B cell (primary cell): Measurements from ENCODE around the gene ELP2. TPM values are rescaled to one million over a fixed set of nuclear protein-coding genes. Genes with fewer than 3 reads are reported as not detected.

Experiments
- ATAC-seq: fragments of 200-7000 bp; cut with Tn5 transposase; one replicate; pipeline ENCODE4 v1.10.0; 2021; ENCODE audit warnings: low read depth, mild to moderate bottlenecking, moderate number of reproducible peaks, moderate library complexity
- CTCF ChIA-PET: fragments of 350-600 bp; sonication (Branson Sonifier 250); formaldehyde crosslinking; loops from one replicate; lab custom pipeline; 2021; ENCODE audit warnings: antibody characterized with exemption, inconsistent platforms; lab: Charles Lee
- POLR2A ChIA-PET: fragments of 350-600 bp; sonication (Branson Sonifier 250); formaldehyde crosslinking; loops from one replicate; lab custom pipeline; 2021; ENCODE audit warnings: antibody characterized with exemption; lab: Charles Lee
- DNase-seq: peaks from one replicate; pipeline ENCODE4 v3.0.0; 2013
- H2AFZ ChIP-seq: 2 replicates; pipeline ENCODE4 v1.6.1; 2012; ENCODE audit warnings: mild to moderate bottlenecking, low read depth, low read length; ENCODE audit not compliant: insufficient read depth, poor library complexity, severe bottlenecking
- H3K27ac ChIP-seq, 2 donors: 1 replicate in 1 of 2; 2 replicates in 1 of 2; pipeline ENCODE4 v1.5.1; 2012 to 2013; ENCODE audit warnings: low read length in 2 of 2, mild to moderate bottlenecking in 2 of 2, moderate library complexity in 1 of 2
- H3K27me3 ChIP-seq, 4 experiments: fragments of 200-600 bp in 1 of 4; sonication (generic) in 1 of 4; replicated peaks in 1 of 4; 1 replicate in 2 of 4; 2 replicates in 2 of 4; pipeline versions ENCODE4 v1.6.1 to v1.7.0; 2013 to 2016; ENCODE audit warnings: low read length in 3 of 4, mild to moderate bottlenecking in 2 of 4, mixed read lengths in 1 of 4, moderate library complexity in 1 of 4; ENCODE audit not compliant: insufficient read depth in 4 of 4, control insufficient read depth in 3 of 4; ENCODE audit errors: control extremely low read depth in 1 of 4
- H3K36me3 ChIP-seq, 2 experiments: replicated peaks in 1 of 2; 1 replicate in 1 of 2; 2 replicates in 1 of 2; pipeline versions ENCODE4 v1.6.1 to v1.7.1; 2013; ENCODE audit warnings: low read length in 1 of 2; ENCODE audit not compliant: insufficient read depth in 2 of 2, control insufficient read depth in 1 of 2; ENCODE audit errors: control extremely low read depth in 1 of 2, extremely low read depth in 1 of 2
- H3K4me1 ChIP-seq, 2 donors: fragments of 200-600 bp in 1 of 2; sonication (generic) in 1 of 2; 1 replicate in 1 of 2; 2 replicates in 1 of 2; pipeline versions ENCODE4 v1.5.1 to v1.6.1; 2013 to 2017; ENCODE audit warnings: low read length in 2 of 2; ENCODE audit not compliant: control insufficient read depth in 2 of 2, insufficient read depth in 2 of 2
- H3K4me2 ChIP-seq: replicated peaks from 2 replicates; pipeline ENCODE3; 2012; ENCODE audit warnings: mild to moderate bottlenecking, low read depth, low read length; ENCODE audit not compliant: poor library complexity, severe bottlenecking
- H3K4me3 ChIP-seq, 5 experiments: fragments of 200-600 bp in 1 of 5; sonication (generic) in 1 of 5; 1 replicate in 3 of 5; 2 replicates in 2 of 5; pipeline versions ENCODE4 v1.5.1 to v1.7.0; 2011 to 2016; ENCODE audit warnings: low read length in 4 of 5, mild to moderate bottlenecking in 4 of 5, low read depth in 2 of 5, control low read depth in 1 of 5, moderate library complexity in 1 of 5; ENCODE audit not compliant: insufficient read depth in 1 of 5; ENCODE audit errors: control extremely low read depth in 1 of 5, extremely low read depth in 1 of 5
- H3K79me2 ChIP-seq: fragments of 200-600 bp; sonication (generic); one replicate; pipeline ENCODE4 v1.6.0; 2016; ENCODE audit warnings: low read length; ENCODE audit not compliant: control insufficient read depth, insufficient read depth
- H3K9ac ChIP-seq: fragments of 200-600 bp; sonication (generic); 2 replicates; pipeline ENCODE4 v1.6.1; 2017; ENCODE audit warnings: mild to moderate bottlenecking, low read length, moderate library complexity
- H3K9me3 ChIP-seq, 3 donors: one replicate each; pipeline versions ENCODE4 v1.6.1 to v1.7.1; 2013; ENCODE audit warnings: low read length in 2 of 3; ENCODE audit not compliant: control insufficient read depth in 2 of 3, insufficient read depth in 1 of 3; ENCODE audit errors: control extremely low read depth in 1 of 3
- H4K20me1 ChIP-seq: 2 replicates; pipeline ENCODE4 v1.6.0; 2012; ENCODE audit warnings: mild to moderate bottlenecking, low read length; ENCODE audit not compliant: insufficient read depth, control insufficient read depth, poor library complexity, severe bottlenecking
- H3K27ac Mint-ChIP-seq: one replicate; pipeline ENCODE4 v1.8.0; 2021; ENCODE audit warnings: mixed read lengths
- H3K27me3 Mint-ChIP-seq: one replicate; pipeline ENCODE4 v1.8.0; 2021; ENCODE audit warnings: mixed read lengths
- H3K4me1 Mint-ChIP-seq: one replicate; pipeline ENCODE4 v1.8.0; 2021; ENCODE audit warnings: mixed read lengths
- H3K4me3 Mint-ChIP-seq: one replicate; pipeline ENCODE4 v1.8.0; 2021; ENCODE audit warnings: mixed read lengths
- H3K9me3 Mint-ChIP-seq: one replicate; pipeline ENCODE4 v1.8.0; 2022; ENCODE audit warnings: mixed read lengths; ENCODE audit not compliant: insufficient read depth
- EZH2 ChIP-seq: IDR thresholded peaks from 2 replicates; pipeline ENCODE4 v1.6.1; 2012; ENCODE audit warnings: borderline replicate concordance, low read depth, mild to moderate bottlenecking, moderate library complexity, low read length; ENCODE audit not compliant: insufficient read depth, poor library complexity, severe bottlenecking
- WGBS: methylation state at CpG from one replicate; pipeline ENCODE4 v1.1.5; 2013; ENCODE audit warnings: missing lambda C conversion rate; ENCODE audit not compliant: insufficient coverage; 5-methylcytosine and 5-hydroxymethylcytosine counted together
- intact Hi-C: fragments of 100-400 bp; cut with micrococcal nuclease; formaldehyde crosslinking; loops from one replicate; pipeline ENCODE4 v1.10.0; 2022
- polyA plus RNA-seq: library from polyadenylated mRNA; depleted of rRNA; stranded (reverse); fragments of >200 nt; gene quantifications from 2 replicates; pipeline ENCODE4 v1.2.3, GENCODE V29; 2012
- total RNA-seq, 2 donors: library from RNA; stranded (reverse); fragments of 120-200 nt in 1 of 2; gene quantifications; 1 replicate in 1 of 2; 2 replicates in 1 of 2; pipeline versions ENCODE4 v1.2.3 to v1.2.4, GENCODE V29; 2013 to 2022
- TF ChIP-seq, protein P1 (sequence below): fragments of 200-600 bp; IDR thresholded peaks from one replicate; pipeline ENCODE4 v1.8.0; 2022; ENCODE audit warnings: antibody characterized with exemption, mild to moderate bottlenecking

The ELP2 gene
- total and polyA plus RNA-seq, 2 donors (not counting 1 experiment from before 2014, with no cell fraction given), result 45.7 to 137 TPM

DNA sequence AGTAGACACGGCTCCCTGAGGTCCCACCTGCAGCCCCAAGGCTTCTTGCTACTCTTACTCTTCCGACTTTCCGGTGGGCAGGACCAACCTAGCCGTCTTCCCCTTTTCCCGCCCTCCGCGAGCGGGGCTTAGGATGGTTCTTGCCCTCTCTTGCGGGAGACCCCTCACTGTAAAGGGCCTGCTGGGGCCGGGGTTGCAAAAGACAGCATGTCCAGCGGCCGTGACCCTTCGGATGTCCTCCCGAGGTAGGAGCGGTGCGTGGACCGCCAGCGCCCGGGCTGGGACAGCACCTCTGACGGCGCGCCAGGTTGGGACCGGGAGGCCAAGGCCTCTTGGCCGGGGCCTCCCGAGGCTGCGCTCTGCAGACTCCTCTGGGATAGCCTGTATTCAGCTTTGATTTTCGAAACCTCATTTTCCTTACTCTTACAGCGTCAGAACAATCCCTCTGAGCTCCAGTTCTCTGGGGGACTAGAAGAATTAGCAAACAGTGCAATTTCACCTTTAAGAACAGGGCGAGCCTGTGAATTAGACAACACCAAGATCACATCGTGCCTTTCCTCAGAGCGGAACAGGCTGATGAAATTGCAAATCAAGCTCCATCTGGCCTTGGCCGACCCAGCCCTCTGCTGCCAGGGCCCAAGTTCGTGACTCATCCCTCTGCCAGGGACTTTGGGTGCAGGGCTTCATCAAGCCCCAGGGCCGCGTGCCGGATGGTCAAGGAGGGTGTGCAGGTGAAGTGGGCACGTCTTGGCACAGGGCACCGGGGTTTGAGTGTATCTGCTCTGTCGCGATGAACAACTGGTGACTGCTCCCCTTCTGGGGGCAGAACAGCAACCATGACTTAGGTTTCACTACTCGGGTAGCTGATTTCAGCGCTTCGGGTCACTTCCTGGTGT, 58.4 kb downstream of the ELP2 start:
- Histone ChIP-seq H3K36me3 (no peaks in the 10 kb centered on the region), H3K27me3 (peaks cover 0 to 22% (median 10%) of the 10 kb centered on the region in 4 experiments), H3K4me1 (peaks cover 26 to 31% of the 10 kb centered on the region in 2 donors), H3K27ac (no peak overlapping the region), H3K9me3 (peaks cover 0 to 11% (median 0%) of the 10 kb centered on the region in 3 donors), H2AFZ (peak overlapping the region; percentile 89), H3K4me3 (peak overlapping the region; percentile 49 to 92 (median 66)), H3K4me2 (peak overlapping the region; percentile 99), H3K79me2 (no peaks in the 10 kb centered on the region), H4K20me1 (no peaks in the 10 kb centered on the region), H3K9ac (peak overlapping the region; percentile 83)
- Mint-ChIP-seq H3K4me3 (peak overlapping the region; percentile 83), H3K9me3 (no peaks in the 10 kb centered on the region), H3K27me3 (peaks cover 31% of the 10 kb centered on the region), H3K27ac (no peak overlapping the region), H3K4me1 (peaks cover 36% of the 10 kb centered on the region)
- no peak for TF ChIP-seq EZH2
- TF ChIP-seq, protein P1, sequence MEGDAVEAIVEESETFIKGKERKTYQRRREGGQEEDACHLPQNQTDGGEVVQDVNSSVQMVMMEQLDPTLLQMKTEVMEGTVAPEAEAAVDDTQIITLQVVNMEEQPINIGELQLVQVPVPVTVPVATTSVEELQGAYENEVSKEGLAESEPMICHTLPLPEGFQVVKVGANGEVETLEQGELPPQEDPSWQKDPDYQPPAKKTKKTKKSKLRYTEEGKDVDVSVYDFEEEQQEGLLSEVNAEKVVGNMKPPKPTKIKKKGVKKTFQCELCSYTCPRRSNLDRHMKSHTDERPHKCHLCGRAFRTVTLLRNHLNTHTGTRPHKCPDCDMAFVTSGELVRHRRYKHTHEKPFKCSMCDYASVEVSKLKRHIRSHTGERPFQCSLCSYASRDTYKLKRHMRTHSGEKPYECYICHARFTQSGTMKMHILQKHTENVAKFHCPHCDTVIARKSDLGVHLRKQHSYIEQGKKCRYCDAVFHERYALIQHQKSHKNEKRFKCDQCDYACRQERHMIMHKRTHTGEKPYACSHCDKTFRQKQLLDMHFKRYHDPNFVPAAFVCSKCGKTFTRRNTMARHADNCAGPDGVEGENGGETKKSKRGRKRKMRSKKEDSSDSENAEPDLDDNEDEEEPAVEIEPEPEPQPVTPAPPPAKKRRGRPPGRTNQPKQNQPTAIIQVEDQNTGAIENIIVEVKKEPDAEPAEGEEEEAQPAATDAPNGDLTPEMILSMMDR, result no peak
- intact Hi-C loops, result no loop called here
- POLR2A ChIA-PET, result no interaction called here
- 43% methylated on average over 40 of the region's 43 CpGs for WGBS
- ATAC-seq, result peak; percentile 21
- no peak for DNase-seq
- CTCF ChIA-PET, result interaction anchor here (0.5 to 1.3 kb wide), 3 partner anchors 55 to 96 kb away, joined by 3 to 7 read pairs (median 4); no protein-coding TSS in a partner anchor

DNA sequence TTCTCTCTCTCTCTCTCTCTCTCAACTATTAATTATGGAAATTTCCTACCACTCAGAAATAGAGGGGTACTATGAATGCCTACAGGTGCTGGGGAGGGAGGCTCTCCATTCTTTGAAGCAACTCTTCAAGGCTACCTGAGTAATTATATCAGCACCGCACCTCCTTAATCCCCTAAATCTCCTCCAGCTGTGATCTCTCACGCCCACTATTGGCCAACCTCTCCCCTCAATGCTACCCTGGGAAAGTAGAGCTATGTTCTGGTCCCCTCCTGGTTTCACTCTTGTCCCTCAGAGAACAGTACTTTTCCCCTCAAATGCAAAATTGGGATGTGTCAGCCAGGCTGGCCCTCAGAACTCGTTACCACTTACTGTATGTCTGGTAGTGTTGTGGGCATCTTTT, 59.2 kb downstream of the ELP2 start:
- 92% methylated on average over 2 of the region's 3 CpGs for WGBS
- Histone ChIP-seq H3K27me3 (peaks cover 0 to 22% (median 10%) of the 10 kb centered on the region in 4 experiments), H3K9ac (no peak overlapping the region), H3K79me2 (no peaks in the 10 kb centered on the region), H3K4me1 (peaks cover 26 to 31% of the 10 kb centered on the region in 2 donors), H3K4me3 (no peak overlapping the region), H3K9me3 (peaks cover 0 to 11% (median 0%) of the 10 kb centered on the region in 3 donors), H3K36me3 (no peaks in the 10 kb centered on the region), H3K4me2 (no peak overlapping the region), H3K27ac (no peak overlapping the region), H4K20me1 (no peaks in the 10 kb centered on the region), H2AFZ (no peak overlapping the region)
- TF ChIP-seq, protein P1, result no peak
- TF ChIP-seq EZH2, result no peak
- intact Hi-C loops, result no loop called here
- Mint-ChIP-seq H3K27me3 (peaks cover 31% of the 10 kb centered on the region), H3K4me1 (peaks cover 36% of the 10 kb centered on the region), H3K9me3 (no peaks in the 10 kb centered on the region), H3K4me3 (peak overlapping the region; percentile 83), H3K27ac (no peak overlapping the region)
- CTCF ChIA-PET, result interaction anchor here (1.0 to 1.3 kb wide), 2 partner anchors 93 to 95 kb away, joined by 3 to 4 read pairs; no protein-coding TSS in a partner anchor
- POLR2A ChIA-PET, result no interaction called here
- ATAC-seq, result no peak
- DNase-seq, result no peak
